GM18499 (cell line): ENCODE data around the gene ZNF654.
"Not testable (repeated sequence)": the region's sequence is repeated elsewhere in the genome, so short reads cannot be mapped to it uniquely, and the experiment has no call there.

Source experiments
- ATAC-seq: cut with Tn5 transposase; IDR thresholded peaks from one replicate; pipeline ENCODE4 v1.9.1; 2021; ENCODE audit warnings: moderate number of reproducible peaks; ENCODE audit not compliant: insufficient read depth, unreplicated experiment

ZNF654 gene

DNA sequence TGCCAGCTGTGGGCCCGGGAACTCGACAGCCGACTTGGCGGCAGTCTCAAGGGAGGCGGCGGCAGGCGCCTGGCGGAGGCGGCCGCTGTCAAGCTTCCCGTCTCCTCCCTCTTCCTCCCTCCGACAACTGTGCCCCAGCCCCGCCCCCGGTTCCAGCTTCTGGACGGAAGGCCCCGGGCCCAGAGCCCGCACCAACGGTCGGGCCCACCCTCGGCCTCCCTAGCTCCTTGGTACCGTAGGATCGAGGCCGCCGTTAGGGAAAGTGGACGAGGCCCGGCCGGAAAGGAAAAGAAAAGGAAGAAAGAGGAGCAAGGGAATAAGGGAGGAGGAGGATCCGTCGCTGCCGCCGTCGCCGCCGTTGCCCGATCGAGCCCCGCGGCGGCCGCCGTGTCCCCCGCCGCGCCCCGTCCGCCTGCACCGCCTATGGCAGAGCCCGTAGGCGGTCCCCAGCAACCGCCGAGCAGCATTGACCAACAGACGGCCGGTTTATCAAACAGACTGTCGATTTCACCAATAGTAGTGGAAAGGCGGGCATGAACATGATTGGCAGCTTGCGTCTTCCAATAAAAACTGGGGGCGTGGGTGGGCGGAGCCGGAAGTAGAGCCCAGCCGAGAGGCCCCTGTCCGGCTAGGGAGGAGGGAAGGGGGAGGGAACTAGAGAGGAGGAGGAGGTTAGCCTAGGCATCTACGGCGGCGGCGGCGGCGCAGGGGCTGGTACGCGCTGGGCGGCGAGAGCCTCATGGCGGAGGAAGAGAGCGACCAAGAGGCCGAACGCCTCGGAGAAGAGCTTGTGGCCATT, at the start of gene ZNF654, which contains the start of gene CGGBP1:
Gene ZNF654, plus strand, starts transcription at position 675 of the 799 bp plus-strand sequence. Its CDS starts 65 bp downstream, at position 740.
Gene CGGBP1, minus strand, starts transcription at position 425 of the 799 bp plus-strand sequence. CDS start 3,029 bp downstream, outside the sequence.
- ATAC-seq, result peak; percentile 86

DNA sequence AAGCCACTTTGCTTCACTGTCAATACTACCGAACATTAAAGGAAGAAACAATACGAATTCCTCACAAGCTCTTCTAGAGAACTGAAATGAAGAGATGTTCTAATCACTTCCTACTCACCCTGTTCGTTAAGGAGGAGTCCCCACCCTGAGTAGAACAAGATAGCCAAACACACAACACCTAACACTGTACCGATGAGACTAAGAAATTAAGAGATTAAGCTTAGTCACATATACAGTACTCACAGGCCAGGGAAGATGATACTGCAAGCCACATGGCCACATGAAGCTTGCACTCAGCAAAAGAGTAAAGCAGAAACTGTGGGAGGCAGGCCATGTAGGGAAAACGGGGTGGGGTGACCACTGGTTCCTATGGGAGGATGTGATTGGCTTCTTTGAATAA, 48.2 kb upstream of the ZNF654 start:
- no peak for ATAC-seq

DNA sequence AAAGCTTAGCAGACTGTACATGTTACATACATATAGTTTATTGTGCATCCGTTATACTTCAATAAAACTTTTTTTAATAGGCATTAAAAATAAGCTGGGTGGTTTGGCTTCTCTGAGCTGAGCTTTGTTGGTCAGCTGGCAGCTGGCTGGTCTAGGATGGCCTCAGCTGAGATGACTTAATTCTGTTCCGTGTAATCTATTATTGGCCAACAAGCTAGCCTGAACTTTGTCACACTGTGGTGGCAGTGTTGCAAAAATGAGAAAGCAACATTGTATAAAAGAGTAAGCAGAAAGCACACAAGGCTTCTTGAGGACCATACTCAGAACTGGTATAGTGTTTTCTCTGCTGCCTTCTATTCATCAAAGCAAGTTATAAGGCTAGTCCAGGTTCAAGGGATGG, 45.5 kb upstream of the ZNF654 start:
- no peak for ATAC-seq

DNA sequence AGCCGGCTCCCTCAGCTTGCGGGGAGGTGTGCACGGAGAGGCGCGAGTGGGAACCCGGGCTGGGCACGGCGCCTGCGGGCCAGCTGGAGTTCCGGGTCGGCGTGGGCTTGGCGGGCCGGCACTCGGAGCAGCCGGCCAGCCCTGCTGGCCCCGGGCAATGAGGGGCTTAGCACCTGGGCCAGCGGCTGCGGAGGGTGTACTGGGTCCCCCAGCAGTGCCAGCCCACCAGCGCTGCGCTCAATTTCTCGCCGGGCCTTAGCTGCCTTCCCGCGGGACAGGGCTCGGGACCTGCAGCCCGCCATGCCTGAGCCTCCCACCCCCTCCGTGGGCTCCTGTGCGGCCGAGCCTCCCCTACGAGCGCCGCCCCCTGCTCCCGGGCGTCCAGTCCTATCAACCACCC, 43.4 kb upstream of the ZNF654 start:
- ATAC-seq, result not testable (repeated sequence)

DNA sequence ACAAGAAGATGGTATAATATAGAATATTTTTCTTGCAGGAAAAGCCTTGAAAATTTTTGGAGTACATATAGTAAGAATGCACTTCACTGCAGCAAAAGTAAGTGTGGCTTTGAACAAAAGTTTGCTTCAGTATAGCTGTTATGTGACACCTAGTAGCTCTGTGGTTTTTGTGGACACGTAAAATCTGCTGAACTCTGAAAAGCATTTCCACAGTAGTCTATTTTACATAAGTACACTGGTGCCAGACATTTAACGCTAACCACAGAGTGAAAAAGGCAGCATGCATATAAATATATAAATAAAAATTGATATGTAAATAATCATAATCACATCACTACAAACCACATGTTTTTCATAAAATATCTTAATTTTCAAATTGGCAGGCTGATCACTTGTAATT, 40.0 kb upstream of the ZNF654 start:
- ATAC-seq, result peak; percentile 99

DNA sequence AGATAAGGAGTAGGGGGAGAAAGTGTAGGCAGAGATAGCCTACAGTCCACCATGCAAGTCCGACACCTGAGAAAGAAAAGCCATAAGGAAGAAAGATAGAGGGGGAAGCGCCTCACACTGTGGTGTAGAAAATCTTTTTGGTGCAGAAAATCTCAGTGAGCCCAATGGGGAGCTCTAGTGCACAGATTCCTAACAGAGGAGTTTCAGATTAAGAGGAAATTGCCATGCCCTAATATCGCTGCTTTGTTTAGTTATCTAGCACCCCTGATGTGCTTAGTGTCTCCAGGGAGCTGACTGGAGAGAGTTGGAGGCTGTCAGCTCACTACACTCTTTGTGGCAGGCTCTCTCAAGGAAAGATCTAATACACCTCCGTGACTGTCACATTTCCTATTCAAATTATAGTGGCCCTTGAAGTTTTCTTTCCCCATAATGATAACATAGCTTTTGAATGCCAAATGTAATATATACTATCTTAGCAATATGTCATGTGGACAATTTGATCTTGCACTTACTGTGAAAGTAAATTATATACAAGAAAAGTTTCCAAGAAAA, 34.0 kb upstream of the ZNF654 start:
- ATAC-seq, result no peak

DNA sequence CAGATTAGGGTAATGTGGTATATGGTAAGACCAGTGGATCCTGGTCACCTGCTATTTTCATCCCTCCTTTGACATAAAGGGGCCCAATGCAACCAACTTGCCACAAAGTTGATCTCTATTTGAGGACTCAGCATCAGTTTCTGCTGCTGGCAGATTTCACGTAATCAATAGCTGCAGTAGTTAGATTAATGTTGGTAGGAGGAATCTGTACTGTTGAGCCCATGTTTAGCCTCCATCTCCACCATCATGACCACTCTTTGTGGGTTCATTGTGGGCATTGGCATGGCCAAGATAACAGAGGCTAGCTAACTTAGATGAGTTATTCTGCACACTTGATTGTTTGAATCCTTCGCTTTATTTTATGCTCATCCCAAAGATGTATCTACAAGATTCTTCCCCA, 30.2 kb upstream of the ZNF654 start:
- no peak for ATAC-seq

DNA sequence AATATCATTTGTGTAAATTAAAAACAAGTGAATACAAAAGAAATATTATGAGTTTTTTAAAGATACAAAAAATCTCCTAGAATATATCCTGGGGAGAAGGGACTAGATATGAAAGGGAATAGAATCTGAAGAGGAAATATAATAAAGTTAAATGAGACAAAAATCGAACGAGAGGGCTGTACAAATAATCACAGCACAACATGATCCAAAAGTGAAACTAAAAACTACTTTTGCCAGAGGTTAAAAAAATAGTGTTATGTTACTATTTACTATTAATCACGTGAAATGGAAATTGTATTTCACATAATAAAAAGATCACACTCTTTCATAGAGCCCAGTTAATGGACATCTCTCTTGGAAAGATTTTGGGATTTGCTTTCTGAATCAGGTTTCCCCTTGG, 28.8 kb upstream of the ZNF654 start:
- ATAC-seq, result no peak

DNA sequence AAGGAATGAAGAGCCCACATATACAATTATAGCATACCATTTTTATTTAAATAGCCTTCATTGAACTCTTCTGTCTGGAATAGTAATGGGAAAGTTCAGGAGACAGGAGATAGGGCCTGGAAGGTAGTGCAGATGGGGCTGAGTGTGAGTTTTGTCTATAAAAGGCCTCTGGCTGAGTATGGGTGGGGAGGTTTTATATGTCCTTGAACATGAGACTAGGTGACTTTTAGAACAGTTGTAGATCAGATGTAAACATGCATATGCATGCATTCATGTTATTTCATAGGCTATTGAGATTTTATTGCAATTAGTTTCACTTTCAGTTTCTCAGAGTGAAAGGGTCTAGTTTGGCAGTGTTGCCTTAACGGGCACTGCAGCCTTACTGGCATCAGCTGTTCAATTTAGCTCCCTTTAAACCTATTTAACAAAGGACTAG, 27.4 kb upstream of the ZNF654 start:
- ATAC-seq, result peak; percentile 67

DNA sequence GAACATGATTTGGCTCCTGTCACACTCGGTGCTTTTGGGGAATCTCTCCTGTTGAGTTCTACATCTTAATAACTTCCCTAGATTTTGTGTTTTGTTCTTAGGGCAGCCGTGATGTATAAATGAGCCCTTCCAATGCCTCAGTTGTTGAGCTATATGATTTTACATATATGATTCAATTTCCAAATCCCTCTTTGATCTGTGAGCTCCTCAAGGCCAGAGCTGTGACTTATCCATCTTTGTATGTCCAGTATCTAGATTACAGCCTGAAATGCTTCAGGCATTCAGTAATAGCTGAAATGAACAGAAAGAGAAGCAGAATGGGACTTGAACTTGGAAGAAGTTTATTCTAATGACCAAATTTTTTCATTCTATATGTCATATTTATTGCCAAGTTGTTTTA, 26.8 kb upstream of the ZNF654 start:
- no peak for ATAC-seq

DNA sequence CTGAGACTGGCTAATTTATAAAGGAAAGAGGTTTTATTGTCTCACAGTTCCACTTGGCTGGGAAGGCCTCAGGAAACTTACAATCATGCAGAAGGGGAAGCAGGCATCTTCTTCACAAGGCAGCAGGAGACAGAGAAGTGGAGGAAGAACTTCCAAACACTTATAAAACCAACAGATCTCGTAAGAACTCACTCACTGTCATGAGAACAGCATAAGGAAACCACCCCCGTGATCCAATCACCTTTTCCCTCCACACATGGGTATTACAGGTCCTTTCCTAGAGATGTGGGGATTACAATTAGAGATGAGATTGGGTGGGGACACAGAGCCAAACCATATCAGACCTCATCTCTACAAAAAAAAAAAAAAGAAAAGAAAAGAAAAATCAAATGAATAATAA, 26.0 kb upstream of the ZNF654 start:
- ATAC-seq, result no peak

DNA sequence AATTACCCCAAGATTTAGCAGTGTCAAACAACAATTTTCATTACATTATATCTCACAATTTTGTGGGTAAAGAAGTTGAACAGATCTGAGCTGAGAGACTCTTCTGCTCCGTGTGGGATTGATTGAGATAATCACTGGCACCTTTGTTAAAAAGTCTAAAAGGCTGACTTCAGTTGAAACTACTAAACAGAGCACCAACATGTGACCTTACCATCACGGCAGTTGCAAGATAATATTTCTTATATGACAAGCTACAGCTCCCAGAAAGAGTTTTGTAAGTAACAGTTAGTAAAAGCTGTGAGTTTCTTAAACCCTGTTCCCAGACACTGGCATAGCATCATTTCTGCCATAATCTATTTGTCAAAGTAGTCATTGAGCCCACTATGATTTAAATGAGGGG, 25.2 kb upstream of the ZNF654 start:
- ATAC-seq, result no peak

DNA sequence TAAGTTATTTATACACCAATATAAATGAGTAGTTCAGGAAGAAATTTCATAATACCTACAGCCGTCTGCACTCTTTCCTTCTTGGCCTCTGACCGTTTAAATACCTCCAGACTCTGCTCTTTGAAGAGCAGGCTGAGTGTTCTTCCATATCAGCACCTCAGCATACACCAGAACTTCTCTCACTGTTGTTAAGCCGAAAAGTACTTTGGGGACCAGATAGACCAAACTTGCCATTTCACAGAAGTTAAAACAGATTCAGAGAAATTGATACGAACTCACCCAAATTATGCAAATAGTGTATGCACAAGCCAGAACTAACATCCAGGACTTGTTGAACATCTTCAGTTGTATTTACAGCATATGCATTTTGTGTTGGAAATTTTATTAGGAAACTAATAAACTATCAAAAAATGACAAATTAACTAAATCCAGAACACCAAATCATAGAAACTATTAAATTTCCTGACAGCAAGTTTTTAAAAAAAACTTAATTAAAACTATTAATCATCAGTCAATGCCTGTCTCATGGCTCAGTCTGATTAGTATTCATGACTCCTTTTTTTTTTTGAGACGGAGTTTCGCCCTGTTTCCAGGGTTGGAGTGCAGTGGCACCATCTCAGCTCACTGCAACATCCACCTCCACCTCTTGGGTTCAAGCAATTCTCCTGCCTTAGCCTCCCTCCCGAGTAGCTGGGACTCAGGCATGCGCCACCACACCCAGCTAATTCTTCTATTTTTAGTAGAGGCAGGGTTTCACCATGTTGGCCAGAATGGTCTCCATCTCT, 24.4 kb upstream of the ZNF654 start:
- no peak for ATAC-seq

DNA sequence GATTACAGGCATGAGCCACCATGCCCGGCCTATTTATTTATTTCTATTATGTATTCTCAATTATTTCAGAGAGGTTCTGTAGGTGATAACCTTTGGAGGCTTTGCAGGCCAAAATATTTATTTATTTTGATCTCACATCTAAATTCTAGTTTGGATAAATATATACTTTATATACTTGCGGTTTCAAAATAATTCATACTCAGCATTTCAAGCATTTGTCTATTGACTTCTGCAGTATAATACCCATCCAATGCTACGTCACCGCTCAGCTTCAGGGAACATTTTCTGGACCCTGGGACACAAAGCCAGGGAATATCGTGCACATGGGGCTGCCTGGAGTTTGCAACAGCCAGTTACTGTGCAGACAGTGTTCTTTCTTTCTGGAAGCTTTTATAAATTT, 22.8 kb upstream of the ZNF654 start:
- ATAC-seq, result no peak

DNA sequence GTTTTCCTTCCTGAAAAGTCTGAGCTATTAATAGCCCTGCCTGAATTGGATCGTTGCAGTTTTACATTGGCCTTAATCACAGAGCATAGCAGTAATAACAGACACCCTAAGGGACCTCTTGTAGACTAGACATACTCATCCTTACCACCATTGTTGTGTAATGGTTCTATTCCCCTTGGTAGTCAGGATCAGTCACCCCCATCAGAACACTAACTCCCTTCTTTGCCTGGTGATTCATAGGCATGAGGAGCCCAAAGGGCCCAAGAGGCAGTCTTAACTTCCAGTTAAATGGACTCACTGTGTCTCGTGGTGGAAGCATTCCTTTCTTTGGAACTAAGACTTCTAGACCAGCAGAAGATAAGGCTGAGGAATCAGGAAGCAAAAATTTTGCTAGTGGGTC, 20.5 kb upstream of the ZNF654 start:
- ATAC-seq, result no peak

DNA sequence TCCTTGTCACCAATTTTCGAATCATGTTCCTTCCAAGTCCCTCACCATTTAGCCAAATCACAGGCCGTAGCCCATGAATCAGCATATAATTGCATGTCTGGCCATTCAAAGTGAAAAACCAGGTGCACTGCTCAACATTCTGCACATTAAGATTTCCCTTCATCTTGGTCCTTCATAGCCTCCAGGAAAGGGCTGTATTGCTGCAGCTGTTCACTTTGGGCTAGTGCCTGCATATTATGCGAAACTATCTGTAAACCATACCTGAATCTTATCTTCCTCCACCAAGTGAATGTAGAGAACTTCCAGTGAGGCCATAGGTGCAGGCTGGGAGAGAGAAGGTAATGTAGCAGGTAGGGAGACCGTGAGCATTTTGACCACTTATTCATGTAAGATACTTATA, 18.5 kb upstream of the ZNF654 start:
- no peak for ATAC-seq

DNA sequence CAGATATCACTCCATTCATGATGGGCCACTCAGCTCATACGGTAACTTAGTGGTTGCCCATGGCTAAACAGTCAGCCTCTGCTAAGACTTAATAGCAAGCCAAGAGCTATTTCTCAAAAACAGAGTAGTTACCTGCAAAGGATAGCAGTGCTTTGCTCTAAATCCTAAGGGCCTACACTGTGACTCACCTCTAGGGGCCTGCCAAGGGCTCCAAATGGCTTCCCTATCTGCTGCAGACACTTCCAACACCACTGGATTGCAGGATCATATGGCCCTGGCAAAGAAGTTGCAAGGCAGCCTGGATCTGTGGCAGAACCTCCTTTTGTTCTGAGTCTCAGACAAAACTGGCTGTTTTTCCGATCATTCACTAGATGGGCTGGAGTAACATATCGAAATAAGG, 18.1 kb upstream of the ZNF654 start:
- no peak for ATAC-seq

DNA sequence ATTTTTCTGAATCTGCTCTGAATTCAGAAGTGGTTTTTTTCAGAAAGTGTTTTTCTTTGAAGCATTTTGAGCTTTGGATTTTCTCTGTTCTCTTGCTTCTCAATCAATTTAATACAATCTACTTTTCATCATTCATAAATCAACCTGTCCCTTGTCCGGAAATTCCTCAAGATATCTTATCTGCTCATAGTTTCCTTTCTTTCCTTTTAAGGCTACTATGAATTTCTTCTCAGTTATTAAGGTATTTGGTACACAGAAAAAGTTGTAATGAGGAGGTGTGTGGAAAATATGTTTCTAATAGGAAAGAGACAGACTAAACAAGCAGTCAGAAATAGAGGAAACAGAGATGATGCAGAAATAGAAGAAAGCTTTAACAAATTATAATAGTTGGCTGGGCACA, 14.6 kb upstream of the ZNF654 start:
- ATAC-seq, result no peak

DNA sequence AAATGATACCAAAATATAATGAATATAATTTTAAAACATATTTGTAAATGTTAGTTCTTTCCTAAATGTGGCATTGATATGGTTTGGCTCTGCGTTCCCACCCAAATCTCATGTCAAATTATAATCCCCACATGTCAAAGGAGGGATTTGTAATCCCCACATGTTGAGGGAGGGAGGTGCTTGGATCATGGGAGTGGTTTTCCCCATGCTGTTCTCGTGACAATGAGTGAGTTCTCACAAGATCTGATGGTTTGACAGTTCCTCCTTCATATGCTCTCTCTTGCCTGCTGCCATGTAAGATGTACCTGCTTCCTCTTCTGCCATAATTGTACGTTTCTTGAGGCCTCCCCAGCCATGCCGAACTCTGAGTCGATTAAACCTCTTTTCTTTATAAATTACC, 12.3 kb upstream of the ZNF654 start:
- no peak for ATAC-seq

DNA sequence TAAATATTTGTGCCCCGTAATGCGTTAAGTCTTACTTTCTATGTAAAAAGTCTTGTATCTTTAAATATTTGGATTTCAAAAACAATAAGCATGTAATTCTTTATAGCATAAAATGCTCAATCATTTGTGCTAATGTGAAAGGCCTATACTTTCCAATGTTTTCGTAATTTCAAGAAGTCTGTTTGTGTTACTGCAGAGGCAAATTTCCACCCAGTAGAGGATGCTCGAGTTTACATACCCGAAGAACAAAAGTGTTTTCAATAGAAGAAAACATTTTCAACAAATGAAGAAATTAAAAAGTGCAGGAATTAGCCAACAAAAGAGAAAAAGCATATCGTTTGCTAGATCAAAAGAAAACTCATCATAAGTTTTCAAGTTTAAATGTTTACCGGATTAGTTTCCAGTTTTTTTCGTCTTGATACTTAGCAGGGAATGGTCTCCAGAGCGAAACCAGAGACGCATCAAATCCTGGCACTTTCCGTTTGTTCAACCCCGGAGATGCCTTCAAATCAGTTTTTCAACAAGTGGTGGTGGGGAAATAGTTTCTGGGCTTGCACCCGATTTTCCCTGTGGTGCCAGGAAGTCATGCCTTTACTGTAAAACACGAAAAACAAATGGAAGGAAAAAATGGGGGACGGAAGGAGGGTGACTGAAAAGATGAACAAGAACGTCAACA, 1.3 kb upstream of the ZNF654 start:
- ATAC-seq, result no peak

DNA sequence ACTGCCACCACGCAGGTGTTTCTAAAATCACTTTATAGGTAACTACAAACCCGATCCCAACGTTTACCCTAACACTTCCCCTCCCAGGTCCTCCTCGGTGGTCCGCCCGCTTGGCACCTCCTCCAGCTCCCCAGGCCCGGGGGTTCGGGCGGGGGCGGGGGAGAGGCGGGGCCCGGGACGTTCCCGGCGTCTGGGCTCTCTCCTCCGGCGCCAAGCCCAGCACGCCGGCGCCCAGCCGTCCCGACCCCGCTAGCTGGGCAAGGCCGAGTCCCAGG, 812 bp upstream of the ZNF654 start:
- ATAC-seq, result peak; percentile 2
